NCI-H526 (cell line): ENCODE results near the gene ARHGAP10.
A peak's percentile ranks its signal among the peaks of the same experiment; 100 is the strongest.
"Not testable (repeated sequence)": the region's sequence is repeated elsewhere in the genome, so short reads cannot be mapped to it uniquely, and the experiment has no call there.

ENCODE experiments used
- DNase-seq, 2 experiments: peaks; one replicate each; lab custom pipeline; 2025; lab: John Stamatoyannopoulos, UW

The ARHGAP10 gene

DNA sequence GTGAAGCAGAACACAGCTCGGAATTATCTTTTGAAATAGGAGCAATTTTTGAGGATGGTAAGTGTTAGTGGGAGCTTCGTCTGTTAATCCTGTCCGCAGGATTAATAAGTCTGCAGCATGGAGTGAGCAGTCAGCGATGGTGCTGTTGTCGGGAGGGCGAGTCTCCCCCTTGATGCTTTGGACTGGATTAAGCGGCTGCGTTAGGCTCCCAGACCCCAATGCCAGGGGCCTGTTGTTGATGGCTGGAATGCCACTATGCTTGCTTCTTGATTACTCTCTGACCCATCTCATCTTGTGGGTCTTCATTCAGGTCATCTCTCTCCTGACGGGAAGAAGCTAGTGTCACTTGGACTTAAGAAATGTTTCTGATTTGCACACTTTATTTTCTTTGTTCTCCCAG is 332.6 kb downstream of the ARHGAP10 start:
- DNase-seq, result no peak

DNA sequence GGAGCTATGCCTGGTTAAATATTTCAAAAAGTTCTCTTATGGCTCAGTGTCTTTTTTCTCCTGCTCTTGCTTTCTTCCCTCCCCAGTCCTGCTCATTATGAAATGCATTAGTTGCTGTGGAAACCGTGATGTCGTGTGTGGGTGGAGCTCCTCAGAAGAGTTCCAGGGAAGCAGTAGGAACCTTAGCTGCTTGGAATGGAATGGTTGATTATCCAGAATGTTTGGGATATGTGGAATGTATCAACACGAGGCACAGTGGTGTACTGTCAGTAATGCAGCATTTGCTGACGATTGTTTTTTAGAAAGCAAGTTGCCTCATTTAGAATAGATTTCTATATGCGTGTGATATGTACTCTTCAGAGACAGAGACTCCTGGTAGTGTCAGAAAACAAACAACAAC is 333.2 kb downstream of the ARHGAP10 start:
- DNase-seq, result no peak

DNA sequence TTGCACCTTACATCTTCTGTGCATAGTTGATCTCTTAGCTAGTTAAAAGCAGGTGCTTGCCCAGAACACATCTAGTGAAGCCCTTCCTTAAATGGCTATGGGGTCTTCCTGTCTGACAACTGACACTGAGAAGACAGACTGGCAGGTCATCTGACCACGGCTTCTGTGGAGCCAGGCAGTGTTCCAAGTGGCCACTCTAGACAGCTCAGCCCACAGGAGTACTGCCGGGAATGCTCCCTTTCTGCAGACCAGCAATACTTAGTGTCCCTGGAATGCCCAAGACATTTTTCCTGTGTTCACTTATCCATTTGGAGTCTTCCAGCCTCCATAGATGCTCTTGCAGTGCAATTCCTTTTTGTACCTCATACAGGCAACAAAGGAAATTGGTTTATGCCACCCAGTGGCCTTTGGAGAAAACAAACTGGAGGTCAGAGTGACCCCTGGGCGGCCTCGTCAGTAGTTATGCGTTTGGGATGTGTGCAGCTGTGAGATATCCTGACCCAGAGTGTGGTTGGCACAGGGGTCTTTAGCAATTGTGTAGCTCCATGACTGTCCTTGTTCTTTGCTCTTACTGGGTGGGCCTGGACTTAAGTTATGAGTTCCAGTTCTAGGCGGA is 335.5 kb downstream of the ARHGAP10 start:
- no peak for DNase-seq

GRCh38 chr4:148068065-148068911 is 336.4 kb downstream of the ARHGAP10 start:
- DNase-seq, result peak in 1 of 2 experiments; percentile 29

DNA sequence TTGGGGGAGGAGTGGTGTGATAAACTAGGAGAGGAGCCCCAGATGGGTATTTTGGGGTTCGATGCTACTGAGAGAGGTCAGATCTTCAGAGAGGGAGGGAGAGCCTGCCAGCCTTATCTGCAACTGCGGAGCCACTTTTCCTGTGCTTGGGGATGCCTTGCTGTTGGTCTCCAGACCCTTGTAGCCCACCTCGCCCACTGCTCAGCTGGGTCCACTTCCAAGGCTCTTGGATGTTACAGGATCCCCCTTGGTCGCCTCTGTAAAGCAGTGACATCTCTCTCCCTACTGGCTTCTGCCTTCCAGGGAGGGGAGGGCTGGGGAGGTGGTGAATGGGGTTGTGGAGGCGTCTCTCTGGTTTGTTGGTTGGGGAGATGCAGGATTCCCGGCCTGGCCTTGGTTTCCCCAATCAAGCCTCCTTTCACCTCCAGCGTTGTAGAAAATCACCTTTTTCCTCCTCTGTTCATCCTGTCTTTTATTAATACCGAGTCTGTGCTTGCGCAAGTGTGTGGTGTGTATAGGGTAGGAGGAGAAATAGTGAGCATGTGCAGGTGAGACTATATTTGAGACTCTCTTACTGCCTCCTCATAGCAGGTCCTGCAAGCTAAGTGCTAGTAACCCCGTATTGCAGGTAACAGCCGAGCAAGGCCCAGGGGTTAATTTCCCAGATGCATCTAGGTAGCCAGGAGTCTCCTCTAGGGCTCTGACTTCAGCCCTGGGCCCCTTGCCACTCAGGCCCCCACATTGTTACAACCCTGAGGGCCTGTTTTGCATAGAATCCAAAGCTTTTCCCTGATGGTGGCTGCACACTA is 337.4 kb downstream of the ARHGAP10 start:
- peak; percentile 47 to 49 for DNase-seq

GRCh38 chr4:148069895-148070178 is 337.9 kb downstream of the ARHGAP10 start:
- DNase-seq, result no peak

GRCh38 chr4:148071009-148071408 is 339.1 kb downstream of the ARHGAP10 start:
- DNase-seq, result no peak

DNA sequence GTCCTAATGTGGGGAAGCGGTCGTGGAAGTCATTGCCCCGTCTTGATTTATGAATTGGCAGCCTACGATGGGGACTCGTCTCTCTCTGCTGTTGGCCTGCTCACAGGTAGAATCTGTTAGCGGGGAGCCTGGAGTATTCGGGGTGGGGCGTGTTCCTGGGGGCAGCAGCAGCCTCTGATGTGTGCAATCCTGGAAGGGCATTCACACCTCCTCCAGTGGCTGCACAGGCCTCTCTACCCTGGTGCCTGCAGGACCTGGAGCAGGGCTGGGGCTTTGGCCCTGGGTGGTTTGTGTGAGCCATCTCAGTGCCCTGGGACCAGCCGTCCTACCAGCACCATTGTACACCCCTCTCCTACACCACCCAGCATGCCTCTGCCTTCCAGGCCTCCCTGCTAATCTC is 340.9 kb downstream of the ARHGAP10 start:
- no peak for DNase-seq

DNA sequence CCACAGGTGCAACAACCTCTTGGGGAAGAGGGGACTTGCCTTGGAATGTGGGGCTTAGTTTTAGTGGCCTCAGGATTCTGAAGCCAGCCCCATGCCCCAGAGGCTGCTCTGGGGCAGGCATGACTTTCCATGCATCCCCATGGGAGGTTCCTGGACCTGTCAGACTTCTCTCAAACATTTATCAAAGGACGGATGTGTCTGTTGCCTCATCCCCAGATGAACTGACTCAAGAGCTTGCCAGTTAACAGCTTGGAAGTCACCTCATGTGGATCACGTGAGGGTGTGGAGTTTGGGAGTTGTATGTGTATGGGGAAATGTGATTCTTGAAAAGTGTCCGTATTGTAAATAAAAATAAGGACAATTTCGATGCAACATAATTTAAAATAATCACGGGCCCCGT is 341.5 kb downstream of the ARHGAP10 start:
- DNase-seq, result no peak

DNA sequence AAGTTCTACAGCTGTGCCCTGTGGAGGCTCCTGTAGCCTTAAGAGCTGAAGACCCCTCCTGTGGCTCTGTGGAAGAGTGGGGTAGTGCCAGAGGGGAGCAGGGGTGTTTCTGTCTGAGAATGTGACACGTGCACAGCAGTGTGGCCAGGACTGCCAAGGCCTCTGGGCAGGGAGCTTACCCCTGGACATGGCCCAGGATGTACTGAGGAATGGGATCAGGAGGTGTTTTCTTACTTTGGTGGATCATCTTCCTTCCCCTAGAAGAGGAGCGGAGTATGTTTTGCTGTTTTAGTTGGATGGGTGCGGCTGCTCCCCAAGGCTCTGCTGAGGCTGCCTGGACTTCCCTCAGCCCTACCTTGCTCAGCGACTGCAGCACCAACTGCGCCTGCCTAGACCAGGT is 342.6 kb downstream of the ARHGAP10 start:
- no peak for DNase-seq

- DNase-seq, result no peak
These were observed 343.6 kb downstream of the ARHGAP10 start for GRCh38 chr4:148075438-148075837.

DNA sequence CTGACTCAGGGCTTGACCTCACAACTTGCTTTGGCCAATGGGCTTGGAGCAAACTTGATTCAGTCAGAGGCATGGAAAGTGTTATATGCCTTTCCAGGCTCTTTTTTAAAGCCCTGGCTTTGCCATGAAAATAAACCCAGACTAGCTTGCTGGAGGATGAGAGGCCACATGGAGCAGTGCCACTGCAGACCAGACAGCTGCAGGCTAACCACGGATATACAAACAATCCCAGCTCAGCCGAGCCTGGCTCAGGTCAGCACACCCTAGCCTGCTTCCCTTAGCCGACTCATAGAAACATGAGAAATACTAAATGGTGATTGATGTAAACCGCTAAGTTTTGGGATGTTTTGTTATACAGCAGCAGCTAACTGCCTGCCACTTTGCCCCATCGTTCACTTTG is 345.1 kb downstream of the ARHGAP10 start:
- no peak for DNase-seq

DNA sequence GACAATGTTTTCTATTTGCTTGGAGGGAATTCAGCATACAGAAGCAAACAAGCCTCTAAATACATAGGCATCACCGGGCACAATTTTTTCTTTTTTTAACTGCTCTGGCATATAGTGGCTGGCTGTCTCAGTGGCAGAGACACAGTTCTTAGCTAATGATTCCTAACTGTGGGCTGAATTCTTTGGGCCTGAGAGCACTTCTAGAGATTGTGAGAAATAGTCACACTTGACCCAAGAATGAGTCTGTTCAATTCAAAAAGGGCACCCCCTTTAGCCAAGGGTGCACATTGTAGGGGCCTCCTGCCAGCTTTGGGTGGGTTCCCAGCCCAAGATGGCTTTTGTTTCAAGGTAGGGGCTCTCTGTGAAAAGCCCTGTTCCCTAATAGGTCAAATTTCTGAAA is 345.7 kb downstream of the ARHGAP10 start:
- DNase-seq, result no peak

- no peak for DNase-seq
These were observed 346.2 kb downstream of the ARHGAP10 start for GRCh38 chr4:148078061-148078460.

GRCh38 chr4:148079961-148080360 is 348.1 kb downstream of the ARHGAP10 start:
- DNase-seq, result no peak

- DNase-seq, result no peak
These were observed 349.4 kb downstream of the ARHGAP10 start for GRCh38 chr4:148081267-148081666.

DNA sequence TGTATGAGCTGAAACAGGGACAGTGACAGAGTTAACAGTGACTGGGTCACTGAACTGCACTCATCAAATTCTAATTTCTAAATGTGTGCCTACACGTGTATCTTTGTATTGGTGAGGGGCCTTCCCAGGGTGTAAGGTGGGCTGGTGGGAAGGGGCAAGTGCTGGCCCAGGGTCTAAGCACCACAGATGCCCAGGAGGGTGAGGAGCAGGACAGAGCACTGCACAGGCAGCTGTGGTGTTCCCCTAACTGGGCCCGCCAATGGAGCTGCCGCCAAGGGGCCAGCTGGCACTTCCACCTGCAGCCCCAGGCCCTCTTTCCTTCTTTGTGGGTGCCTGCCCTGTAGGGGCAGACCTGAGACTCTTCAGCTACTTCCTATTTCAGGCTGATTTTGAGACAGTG is 349.9 kb downstream of the ARHGAP10 start:
- no peak for DNase-seq

DNA sequence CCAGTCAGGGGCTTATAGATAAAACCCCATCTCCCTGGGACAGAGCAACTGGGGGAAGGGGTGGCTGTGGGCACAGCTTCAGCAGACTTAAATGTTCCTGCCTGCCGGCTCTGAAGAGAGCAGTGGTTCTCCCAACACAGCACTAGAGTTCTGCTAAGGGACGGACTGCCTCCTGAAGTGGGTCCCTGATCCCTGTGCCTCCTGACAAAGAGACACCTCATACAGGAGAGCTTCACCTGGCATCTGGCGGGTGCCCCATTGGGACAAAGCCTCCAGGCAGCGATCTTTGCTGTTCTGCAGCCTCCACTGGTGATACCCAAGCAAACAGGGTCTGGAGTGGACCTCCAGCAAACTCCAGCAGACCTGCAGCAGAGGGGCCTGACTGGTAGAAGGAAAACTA is 351.2 kb downstream of the ARHGAP10 start:
- DNase-seq, result not testable (repeated sequence)

DNA sequence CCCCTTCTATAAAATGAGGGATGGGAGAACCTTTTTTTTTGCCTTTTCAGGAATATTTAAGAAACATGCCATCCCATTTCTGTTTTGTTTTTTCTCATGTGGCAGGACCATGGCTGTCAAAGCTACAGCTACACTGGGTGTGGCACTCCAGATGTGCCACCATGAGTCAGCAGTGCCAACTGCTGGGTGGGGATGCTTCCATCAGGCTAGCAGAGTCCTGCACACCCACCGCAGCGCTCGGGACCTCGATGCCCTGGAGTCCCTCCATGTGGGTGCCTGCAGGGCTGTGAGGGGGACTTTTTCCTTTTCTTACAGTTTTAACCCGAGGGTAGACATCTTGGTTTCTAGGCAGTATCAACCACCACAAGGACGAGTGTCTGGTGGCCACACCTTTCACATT is 357.7 kb downstream of the ARHGAP10 start:
- no peak for DNase-seq

DNA sequence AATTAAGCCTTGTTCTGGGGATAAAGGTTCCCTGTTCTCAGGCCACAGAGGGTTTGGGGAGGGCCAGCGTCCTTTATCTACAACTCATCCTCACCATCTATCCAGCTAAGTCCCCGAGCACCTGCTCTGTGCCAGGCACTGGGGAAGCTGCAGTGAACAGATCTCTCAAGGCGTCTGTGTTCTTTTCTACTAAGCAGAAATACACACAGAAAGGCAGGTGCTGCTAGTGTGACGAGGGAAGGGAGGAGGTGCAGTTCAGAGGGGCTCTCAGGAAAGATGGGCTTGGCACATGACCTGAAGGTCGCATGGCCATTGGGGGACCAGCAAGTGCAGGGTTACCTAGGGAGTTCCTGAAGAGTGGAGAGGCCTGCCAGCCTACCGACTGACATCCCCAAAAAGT is 358.1 kb downstream of the ARHGAP10 start:
- DNase-seq, result no peak

DNA sequence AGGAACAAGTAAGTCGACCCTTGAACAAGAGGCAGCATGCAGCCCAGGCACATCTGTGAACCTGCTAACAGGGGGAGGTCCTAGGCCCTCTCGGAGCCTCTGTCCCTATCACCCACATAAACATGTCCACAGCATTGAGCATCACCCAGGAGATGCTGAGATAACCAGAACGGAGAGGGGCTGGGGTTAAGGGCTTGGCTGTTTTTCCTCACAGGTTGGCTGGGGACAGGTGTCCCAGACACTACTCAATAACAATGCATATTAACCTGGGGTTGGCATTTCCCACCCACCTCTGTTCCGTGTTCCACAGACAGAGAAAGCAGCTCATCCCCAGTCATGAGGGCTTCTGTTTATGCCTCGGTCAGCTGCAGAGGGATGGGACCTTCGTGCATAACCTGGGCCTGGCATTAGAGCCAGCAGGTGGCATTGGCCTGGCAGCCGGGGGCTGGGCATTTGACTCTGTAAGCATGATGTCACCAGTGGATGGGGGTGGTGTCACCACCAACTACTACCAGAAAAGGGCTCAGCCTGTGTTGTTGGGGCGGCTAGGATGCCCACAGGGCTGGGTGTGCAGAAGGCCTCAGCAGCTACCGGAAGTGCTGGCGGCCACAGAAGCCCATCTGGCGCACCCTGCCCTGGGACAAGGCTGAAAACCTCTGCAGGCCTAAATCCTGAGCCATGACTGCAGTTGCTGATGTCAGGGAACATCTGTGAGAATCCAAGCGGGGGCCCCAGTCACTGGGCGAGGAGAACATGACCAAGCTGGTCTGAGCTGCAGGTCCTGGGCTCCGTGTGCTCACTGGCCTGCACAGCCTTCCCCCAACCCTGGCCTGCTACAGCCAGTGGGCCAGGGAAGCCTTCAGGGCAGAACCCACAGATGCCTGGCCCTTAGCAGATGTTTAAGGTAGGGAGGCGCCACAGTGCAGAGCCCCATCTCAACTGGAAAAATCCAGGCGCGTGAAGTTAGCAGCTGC is 358.9 kb downstream of the ARHGAP10 start:
- no peak for DNase-seq

GRCh38 chr4:148091896-148092295 is 360.0 kb downstream of the ARHGAP10 start:
- DNase-seq, result no peak
